Amniotic stem cell (primary cell): Measurements from ENCODE around the gene INO80.
"Not testable (repeated sequence)": the region's sequence is repeated elsewhere in the genome, so short reads cannot be mapped to it uniquely, and the experiment has no call there.

Source experiments
- DNase-seq: peaks from one replicate; lab custom pipeline; 2025; lab: John Stamatoyannopoulos, UW

The INO80 gene

DNA sequence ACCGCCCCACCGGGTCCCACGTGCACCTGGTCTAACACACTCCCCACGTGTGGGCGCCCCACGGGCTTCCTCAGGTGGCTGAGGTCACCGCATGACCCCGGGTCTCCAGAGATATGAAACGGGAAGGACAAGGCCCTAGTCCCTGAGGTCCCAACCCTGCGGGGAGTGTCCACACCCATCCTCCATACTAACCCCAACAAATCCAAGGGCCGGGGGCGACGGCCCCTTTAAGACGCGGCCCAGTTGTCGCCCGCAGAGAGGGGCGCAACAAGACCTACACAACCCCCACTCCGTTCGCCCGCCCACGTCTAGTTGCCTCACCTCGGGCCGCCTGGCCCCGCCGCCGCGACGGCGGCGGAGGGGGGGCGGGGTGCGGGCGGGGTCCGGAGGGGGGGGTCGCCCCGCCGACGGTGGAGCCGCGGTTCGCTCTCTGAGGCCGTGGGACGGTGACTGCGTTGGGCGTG, 396 bp downstream of the INO80 start:
- no peak for DNase-seq

DNA sequence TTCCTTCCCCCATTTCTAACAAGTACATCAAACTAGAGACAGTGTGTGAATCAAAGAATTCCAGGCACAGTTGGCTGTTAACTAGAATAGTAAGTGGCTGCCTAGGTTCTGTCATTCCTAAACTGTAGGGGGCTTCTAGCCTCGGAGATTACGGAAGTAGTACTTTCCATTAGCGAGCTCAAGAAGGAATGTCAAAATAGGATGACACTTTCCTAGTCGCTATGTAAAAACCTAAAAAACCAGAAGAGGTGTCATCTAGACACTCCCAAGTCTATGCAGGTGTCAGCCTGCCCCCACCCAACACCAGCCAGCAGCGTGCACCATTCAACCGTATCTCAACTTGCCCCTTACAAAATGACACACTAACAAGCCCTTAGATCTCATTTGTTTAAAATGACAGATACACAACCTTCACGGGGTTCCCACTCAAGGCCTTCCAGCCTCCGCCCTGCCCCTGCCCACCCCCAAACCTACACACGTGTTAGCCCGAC, 874 bp downstream of the INO80 start:
- no peak for DNase-seq

DNA sequence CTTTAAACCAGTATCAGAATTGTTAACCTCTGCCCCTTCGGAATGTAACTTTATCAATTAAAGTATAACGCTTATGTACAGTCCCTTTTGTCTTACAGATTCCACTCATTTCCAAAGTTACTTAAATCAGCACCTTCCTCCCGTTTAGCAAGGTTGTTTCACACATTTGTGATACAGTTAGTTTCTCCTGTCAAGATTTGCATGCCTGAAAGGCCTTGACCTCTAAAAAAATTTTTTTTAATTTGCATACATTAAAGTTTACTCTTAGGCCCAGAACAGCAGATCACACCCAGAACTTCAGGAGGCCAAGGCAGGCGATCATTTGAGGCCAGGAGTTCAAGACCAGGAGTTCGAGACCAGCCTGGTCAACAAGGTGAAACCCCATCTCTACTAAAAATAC, 9.1 kb downstream of the INO80 start:
- DNase-seq = no peak

DNA sequence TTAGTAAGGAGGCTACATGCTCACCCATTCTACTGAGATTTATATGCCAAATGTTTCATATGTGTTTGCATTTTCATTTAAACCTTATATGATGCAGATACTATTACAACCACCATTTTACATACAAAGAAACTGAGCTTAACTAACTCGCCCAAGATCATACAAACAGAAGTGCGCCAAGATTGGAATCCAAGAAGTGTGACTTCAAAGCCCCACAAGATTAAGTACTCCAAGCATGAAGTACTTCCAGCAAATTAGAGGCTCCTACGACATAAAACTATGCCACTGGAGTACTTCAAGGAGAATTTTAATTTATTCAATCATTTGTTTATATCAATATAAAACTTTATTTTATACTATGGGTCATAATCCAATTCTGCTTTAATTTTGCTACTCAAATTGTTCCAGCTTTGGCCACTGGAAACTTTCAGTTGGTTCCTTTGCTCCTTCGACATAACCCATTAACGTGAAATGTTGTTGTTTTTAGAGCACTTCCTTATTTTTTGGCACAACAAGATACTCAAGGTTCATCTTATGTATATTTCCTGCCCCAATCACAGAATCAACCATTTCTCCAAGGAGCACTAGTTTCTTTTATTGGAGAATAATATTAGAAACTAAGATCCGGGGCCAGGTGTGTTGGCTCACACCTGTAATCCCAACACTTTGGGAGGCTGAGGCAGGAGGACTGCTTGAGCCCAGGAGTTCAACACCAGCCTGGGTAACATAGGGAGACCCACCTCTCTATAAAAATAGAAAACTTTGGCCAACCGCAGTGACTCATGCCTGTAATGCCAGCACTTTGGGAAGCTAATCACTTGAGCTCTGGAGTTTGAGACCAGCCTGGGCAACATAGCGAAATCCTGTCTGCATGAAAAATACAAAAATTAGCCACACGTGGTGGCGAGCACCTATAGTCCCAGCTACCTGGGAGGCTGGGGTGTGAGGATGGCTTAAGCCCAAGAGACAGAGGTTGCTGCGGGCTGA, 10.4 kb downstream of the INO80 start:
- DNase-seq = no peak

DNA sequence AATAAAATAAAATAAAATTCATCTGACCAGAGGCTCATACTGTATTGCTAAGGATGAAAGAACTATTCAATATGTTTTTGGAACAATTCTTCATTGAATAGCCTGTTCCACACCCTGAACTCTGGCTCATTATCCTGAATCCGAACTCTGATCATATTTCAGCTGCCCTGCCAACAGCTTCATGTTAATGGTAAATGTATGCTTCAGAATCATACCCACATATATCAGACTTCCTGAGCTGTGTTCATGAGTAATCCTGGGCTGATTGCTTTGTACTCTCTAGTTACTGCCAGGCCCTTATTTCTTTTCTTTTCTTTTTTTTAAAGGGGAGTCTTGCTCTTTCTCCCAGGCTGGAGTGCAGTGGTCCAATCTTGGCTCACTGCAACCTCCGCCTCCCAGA, 11.8 kb downstream of the INO80 start:
- DNase-seq = peak; percentile 53

DNA sequence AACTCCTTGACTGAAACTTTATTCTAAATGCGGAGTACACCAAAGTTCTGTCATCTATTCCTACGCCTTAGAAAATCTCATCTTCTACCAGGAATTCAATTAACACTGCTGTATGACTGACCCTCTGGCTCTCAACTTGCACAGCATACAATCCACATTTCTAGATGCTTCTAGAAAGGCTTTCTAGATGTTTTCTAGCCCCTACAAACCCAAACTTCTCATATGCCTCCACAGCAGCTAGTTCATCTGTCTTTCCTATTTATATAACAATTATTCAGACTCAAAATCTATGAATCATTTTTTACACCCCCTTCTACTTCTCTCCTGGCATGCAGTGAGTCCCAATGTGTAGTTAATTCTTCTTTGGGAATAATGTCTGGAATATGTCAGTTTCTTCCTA, 13.2 kb downstream of the INO80 start:
- no peak for DNase-seq

DNA sequence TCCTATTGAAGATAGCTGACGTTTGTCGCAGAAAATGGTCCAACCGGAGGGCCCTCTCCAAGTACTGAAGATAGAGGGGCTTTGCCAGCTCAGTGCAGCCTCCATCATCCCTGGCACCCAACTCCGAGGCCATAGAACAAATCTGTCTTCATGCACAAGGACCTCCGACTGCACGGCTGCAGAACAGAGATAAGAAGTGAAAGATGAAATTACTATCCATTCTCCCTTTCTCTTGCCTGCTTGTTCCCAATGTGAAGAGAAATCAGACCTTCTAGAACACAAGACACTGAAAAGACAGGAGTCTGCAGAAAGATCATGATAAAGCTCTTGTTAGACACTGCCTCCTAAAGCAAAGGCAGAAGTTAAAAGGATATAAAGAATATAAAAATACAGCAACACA, 19.9 kb downstream of the INO80 start:
- DNase-seq = no peak

DNA sequence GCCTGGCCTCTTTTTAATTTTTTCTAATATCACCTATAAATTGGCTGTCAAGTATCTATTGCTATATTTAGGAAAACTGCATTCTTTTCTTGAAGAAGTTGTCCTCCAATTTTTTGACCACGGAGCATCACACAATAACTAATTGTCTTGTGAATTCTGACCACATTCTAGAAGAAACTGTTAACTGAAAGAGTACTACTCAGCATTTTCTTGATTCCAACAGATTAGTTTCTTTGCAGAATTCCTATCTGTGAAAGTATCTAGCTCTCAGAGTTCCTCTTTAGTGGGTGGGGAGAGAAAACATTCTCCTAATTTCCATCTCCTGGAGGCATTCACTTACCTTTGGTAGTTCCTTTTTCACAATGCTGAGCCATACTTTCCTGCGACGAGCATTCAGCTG, 31.1 kb downstream of the INO80 start:
- DNase-seq = no peak

DNA sequence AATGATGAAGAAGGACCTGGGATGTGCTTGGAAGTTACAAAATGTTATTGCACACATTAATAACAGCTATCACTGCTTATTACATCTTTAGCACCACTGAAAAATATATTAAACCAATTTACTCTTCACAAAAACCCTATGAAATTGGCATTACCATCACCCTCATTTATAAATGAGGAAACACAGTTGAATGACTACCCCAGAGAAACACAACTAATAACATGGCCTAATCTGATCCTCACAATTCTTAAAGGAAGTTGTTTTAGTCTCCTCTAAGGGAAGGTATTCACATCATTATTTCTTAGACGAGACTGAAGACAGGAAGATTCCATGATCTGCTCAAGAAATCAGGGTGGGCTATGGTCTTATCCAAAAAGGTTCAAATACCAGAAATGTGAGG, 35.9 kb downstream of the INO80 start:
- no peak for DNase-seq

DNA sequence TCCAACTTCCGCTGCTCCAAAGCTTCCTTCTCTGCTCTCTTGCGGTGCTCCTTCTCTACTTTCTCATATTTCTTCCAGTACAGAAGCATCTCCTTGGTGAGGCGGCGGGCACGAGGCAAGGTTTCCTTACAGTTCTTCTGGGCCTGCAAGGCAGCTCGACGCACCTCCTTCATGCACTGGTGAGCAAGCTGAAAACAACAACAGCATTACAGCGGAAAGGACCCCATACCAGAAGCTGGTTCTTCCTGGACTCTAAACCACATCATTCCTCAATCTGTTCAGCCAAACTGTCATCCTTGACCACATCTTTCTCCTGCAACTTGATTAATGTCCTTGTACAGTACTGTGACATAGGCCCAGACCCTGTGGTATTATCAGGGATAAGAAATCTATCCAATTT, 36.4 kb downstream of the INO80 start:
- DNase-seq = no peak

DNA sequence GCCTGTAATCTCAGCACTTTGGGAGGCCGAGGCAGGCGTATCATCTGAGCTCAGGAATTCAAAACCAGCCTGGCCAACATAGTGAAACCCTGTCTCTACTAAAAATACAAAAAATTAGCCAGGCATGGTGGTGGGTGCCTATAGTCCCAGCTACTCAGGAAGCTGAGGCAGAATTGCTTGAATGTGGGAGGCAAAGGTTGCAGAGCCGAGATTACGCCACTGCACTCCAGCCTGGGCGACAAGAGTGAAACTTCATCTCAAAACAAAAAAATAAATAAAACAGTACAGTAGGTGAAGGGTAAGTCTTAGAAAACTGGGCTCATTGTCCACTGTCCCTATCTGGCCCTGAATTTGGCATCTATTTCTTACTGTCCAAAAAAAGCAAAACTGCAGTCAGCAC, 37.2 kb downstream of the INO80 start:
- DNase-seq = not testable (repeated sequence)

DNA sequence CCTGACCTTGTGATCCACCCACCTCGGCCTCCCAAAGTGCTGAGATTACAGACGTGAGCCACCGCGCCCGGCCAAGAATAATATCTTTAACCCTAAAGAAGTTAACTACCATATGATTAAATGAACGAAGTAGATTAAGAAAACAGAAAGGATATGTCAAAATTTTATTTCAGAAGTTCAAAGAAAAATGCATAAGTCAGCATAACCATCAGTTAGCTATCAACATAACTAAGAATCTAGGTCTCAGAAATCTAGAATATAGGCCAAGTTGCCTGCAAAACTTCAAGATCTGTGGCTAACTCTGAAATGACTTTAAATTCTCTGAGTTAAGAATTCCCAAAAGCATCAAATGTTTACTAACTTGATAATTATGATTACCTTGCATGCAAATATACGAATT, 38.0 kb downstream of the INO80 start:
- no peak for DNase-seq

DNA sequence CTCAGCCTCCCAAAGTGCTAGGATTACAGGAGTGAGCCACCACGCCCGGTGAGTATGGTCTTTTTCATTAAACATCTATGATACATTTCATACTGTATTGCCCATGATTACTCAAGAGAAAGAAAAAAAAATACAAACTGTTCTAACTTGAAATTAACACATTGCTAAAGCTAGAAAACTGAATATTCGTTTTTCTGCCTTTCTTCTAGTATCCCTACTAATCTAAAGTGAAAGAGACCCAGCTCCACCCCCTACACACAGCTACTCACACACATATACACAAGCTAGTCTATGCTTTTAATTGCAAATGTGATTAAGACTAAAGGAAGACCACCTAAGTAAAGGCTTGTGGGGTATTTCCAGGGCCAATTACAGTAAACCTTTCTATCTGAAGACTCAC, 43.1 kb downstream of the INO80 start:
- no peak for DNase-seq

DNA sequence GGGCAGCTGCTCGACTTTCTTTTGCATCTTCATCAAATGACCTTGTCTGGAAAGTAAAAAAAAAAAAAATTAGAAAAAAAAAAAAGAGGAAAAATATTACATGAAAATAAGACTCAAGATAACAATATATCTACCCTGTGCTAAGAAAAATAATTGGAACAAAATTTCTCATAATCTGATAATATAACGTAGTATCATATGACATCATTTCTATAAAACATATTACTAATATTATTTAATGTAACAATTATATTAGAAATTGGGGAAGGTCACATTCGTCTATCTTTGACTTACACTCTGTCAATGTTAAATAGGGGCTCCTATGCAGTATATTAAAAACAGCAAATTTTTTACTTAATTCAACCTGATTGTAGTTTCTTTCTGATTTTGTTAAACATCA, 44.1 kb downstream of the INO80 start:
- no peak for DNase-seq

DNA sequence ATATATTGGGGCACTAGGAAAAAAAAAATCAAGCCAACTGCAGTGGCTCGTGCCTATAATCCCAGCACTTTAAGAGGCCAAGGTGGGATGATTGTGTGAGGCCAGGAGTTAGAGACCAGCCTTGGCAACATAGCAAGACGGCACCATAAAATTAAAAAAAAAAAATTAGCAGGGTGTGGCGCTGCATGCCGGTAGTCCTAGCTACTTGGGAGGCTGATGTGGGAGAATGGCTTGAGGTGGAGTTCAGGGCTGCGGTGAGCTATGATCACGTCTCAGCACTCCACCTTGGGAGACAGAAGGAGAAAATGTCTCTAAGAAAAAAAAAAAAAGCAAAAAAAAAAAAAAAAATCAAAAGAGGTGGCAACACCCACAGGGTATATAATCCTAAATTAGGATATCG, 49.6 kb downstream of the INO80 start:
- no peak for DNase-seq

DNA sequence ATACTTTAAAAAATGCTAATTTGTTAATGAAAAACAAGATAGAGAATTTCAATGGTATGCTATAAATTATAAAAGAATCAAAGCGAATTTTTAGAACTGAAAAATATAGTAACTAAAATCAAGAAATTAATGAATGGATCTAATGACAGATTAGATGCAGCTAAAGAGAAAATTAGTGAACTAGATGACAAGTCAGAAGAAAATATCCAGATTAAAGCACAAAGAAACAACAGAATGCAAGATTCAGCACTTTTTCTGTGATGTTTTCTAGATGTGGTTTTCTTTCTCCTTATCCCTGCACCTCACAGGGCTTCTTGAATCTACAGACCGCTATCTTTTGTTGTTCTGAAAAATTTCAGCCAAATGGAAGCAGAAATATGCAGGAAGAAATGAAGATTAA, 54.4 kb downstream of the INO80 start:
- no peak for DNase-seq

DNA sequence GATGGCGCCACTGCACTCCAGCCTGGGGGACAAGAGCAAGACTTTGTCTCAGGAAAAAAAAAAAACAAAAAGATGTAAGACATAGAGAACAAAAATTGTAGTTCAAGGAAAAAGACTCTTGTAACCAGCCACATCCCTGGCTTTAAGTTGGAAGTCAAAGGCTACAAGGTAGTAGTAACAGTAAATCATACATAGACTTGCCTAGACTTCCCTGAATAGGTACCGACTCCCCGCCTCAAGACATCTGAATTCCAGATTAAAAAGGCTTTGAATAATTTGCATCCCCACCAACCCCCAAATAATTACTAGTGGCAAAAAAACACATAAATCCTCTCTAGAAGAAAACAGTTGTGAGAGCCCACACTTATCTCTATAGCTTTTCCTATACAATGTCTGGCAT, 55.6 kb downstream of the INO80 start:
- DNase-seq = no peak

DNA sequence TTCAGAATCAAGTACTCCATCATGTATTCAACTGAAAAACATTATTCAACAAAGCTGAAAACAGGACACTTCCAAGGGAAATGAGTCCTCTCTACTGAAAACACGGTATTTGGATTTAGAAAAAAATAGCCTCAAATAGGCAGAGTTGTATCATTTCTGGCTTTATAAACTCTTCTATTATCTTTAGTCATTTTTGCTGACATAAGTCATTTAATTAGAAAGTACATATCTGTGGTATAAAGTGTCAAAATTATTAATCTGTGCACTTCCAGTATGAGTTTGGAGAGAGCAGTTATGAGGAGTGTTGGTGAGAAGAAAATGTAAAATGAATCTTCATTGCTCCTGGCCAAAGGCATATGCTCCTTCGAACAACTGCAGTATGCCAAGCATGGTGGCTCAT, 59.3 kb downstream of the INO80 start:
- no peak for DNase-seq

DNA sequence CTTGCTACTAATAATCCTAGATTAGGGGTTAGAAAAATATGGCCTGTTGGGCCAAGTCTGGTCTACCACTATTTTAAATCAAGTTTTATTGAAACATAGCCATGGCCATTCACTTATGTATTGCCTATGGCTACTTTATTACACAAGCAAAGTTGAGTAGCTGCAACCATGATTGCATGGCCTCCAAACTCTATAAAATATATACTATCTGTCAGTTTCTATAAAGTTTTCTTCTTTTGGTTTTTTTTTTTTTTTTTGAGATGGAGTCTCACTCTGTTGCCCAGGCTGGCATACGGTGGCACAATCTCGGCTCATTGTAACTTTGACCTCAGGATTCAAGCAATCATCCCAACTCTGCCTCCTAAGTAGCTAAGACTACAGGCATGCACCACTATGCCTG, 60.4 kb downstream of the INO80 start:
- no peak for DNase-seq

DNA sequence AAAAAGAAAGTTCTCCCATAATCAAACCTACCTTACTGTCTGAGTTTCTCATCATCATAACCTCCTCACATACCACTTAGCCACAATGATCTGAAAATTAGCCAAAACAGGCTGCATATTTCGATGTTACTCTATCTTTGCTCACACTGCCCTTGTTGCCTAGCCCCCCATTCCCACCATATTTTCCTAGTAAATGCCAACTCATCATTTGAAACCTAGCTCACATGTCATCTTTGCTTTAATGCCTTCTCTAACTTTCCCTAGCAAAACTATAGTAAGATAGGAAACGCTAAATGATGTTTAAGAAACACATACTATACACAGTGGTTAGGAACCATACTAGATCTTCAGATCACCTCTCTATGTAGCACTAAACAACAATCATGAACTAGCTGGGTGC, 64.9 kb downstream of the INO80 start:
- DNase-seq = no peak

DNA sequence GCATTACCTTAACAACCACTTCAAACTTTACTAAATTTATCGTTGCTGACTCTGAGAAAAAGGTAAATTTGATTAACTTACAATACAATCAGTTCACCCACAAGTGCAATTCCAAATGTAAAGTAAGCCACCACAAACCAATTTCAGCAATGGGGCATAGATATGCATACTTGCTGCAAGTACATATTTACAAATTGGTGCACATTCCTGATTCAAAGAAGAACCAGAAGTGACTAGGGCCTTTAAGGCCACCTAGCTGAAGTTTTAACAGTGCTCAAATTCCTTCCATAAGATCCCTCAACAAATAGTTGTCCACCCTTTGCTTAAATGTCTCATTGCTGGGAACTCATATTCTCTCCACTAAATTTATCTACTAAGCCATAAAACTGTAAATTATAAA, 67.2 kb downstream of the INO80 start:
- no peak for DNase-seq

DNA sequence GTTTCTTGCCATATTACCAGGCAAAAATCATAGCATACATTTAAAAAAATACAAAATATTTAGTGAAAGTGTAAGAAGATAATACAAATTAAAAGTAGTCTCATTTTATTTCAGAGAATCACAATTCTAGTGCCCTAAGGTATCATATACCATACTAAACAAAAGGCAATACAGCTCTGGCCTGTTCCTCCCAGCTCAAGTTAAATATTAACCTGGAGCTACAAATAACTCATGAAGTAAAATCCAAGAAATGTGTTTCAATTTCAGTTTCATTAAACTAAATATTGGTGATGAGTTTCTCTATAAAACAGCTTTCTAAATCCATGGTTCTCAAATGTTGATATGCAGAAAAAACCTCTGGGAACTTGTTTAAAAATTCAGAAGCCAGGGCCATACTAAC, 67.7 kb downstream of the INO80 start:
- no peak for DNase-seq

DNA sequence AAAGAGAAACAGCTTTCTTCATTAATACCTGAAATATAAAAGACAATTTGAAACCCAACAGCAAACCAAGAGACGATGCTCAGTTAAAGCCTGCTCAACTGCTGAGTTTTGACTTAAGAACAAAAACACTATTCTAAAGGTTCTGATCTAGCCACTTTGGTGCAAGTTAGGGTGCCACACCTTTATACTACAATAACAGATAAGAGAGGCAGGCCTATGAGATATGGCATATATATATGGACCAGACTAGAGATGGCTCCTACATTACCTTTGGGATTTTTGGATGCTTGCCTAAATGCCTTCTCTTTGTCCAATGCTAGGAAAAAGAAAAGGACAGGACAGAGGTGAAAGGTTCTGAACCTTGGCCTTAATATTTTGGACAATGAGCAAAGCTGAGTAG, 68.6 kb downstream of the INO80 start:
- no peak for DNase-seq
